ENCODE data around the gene BCL2L11.

GRCh38 chr2:111188681-111189080, 68.0 kb downstream of the BCL2L11 start:
- TF ChIP-seq CTCF (conservative IDR thresholded peaks at IDR 0.05; ENCODE audit: low read depth in 2 of 2) = no peak
- TF ChIP-seq REST (IDR thresholded peaks at IDR 0.05; ENCODE audit: unreplicated experiment) = no peak
- TF ChIP-seq EZH2 (IDR thresholded peaks at IDR 0.05; ENCODE audit: low read depth, unreplicated experiment) = no peak
- TF ChIP-seq ZNF331 (CRISPR knock-in tag; IDR thresholded peaks at IDR 0.05; ENCODE audit: low read depth) = no peak
- no peak for TF ChIP-seq POLR2AphosphoS5 (IDR thresholded peaks at IDR 0.05; ENCODE audit: low read depth)
- no peak for TF ChIP-seq ZNF462 (CRISPR knock-in tag; IDR thresholded peaks at IDR 0.05)
